GM12872 (cell line): ENCODE results near the gene KCNJ11.

ENCODE experiments used
- CTCF ChIP-seq: IDR thresholded peaks from 3 replicates; pipeline ENCODE4 v1.5.1; 2011; ENCODE audit warnings: low read depth, mild to moderate bottlenecking, low read length, moderate library complexity; ENCODE audit not compliant: insufficient read depth

Gene KCNJ11

GRCh38 chr11:17382046-17382728, 6.3 kb downstream of the KCNJ11 start:
- no peak for TF ChIP-seq CTCF

- no peak for TF ChIP-seq CTCF
Observed at GRCh38 chr11:17381156-17381555, 7.3 kb downstream of the KCNJ11 start.

GRCh38 chr11:17379383-17380180, 8.9 kb downstream of the KCNJ11 start:
- TF ChIP-seq CTCF, result no peak

GRCh38 chr11:17378655-17379054, 9.8 kb downstream of the KCNJ11 start:
- no peak for TF ChIP-seq CTCF

- no peak for TF ChIP-seq CTCF
Observed at GRCh38 chr11:17376493-17376892, 12.0 kb downstream of the KCNJ11 start.

GRCh38 chr11:17375547-17375946, 12.9 kb downstream of the KCNJ11 start:
- no peak for TF ChIP-seq CTCF

GRCh38 chr11:17371614-17372013, 16.8 kb downstream of the KCNJ11 start:
- no peak for TF ChIP-seq CTCF
